Subcutaneous abdominal adipose tissue (tissue), 5 donors: ENCODE results near the gene NKAIN2.

Experiments
- H3K27ac ChIP-seq: one replicate; pipeline ENCODE4 v1.7.0; 2013; ENCODE audit warnings: low read depth, mild to moderate bottlenecking, inconsistent platforms, low read length, moderate library complexity
- H3K27me3 ChIP-seq, 5 donors: one replicate each; pipeline ENCODE4 v1.7.0; 2013; ENCODE audit warnings: low read length in 5 of 5, inconsistent platforms in 1 of 5; ENCODE audit not compliant: control insufficient read depth in 5 of 5, insufficient read depth in 4 of 5
- H3K36me3 ChIP-seq, 5 donors: one replicate each; pipeline ENCODE4 v1.7.0; 2013; ENCODE audit warnings: low read length in 5 of 5; ENCODE audit not compliant: control insufficient read depth in 5 of 5, insufficient read depth in 5 of 5
- H3K4me1 ChIP-seq, 5 donors: one replicate each; pipeline ENCODE4 v1.7.0; 2013; ENCODE audit warnings: low read length in 5 of 5, mild to moderate bottlenecking in 3 of 5, moderate library complexity in 1 of 5; ENCODE audit not compliant: control insufficient read depth in 5 of 5, insufficient read depth in 5 of 5
- H3K4me3 ChIP-seq, 5 donors: one replicate each; pipeline ENCODE4 v1.7.0; 2013; ENCODE audit warnings: low read length in 5 of 5, low read depth in 1 of 5
- H3K9ac ChIP-seq, 5 donors: one replicate each; pipeline ENCODE4 v1.7.0; 2013; ENCODE audit warnings: low read length in 5 of 5, mild to moderate bottlenecking in 4 of 5, moderate library complexity in 3 of 5
- H3K9me3 ChIP-seq, 5 donors: one replicate each; pipeline ENCODE4 v1.7.0; 2013; ENCODE audit warnings: low read length in 5 of 5; ENCODE audit not compliant: control insufficient read depth in 5 of 5
- donor health status: healthy.
- donor health status: healthy.
- donor health status: healthy.
- donor health status: healthy.
- donor health status: healthy.

NKAIN2 gene

DNA sequence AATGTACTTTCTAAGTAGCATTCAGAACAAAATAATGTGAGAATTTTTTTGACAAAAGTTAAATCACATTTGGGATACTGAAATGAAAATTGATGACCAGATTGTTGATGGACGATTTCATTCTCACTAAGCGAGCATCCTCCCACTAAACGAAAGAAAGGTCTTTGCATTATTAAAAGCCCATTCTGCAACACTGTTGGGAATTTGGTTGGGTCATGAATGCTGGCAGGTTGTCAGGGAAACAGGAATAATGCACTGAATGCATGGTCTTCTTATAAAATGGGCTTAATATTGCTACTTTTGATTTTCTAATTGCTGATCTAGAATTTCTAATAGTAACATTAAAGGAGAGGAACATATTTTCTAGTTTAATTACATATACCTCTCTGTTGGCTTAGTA lies 229.8 kb downstream of the NKAIN2 start:
- H3K27ac ChIP-seq, result no peak overlapping the region
- no peaks in the 10 kb centered on the region for H3K36me3 ChIP-seq
- no peaks in the 10 kb centered on the region for H3K9me3 ChIP-seq
- no peak overlapping the region for H3K4me3 ChIP-seq
- H3K9ac ChIP-seq, result no peak overlapping the region
- no peaks in the 10 kb centered on the region for H3K27me3 ChIP-seq
- H3K4me1 ChIP-seq, result no peaks in the 10 kb centered on the region

DNA sequence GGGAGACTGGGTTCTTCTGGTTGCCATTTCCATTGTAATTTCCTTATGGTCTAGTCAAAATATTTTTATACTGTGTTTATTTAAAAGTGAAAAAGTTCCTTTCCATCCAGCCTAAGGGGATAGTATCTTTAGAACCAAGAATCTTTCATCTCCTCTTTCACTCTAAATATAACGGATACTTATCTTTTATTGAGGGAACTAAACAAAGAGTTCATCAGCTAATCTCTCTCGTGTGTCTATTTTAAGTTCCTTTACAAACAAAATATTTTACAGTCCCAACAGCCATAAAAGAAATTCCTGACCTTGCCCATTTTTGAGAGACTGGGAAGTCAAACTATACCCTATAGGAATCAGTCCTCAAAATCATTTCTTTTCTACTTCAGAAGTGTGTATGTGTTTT lies 232.7 kb downstream of the NKAIN2 start:
- Histone ChIP-seq H3K9me3 (no peaks in the 10 kb centered on the region), H3K27ac (no peak overlapping the region), H3K36me3 (no peaks in the 10 kb centered on the region), H3K4me3 (no peak overlapping the region), H3K27me3 (no peaks in the 10 kb centered on the region), H3K4me1 (no peaks in the 10 kb centered on the region), H3K9ac (no peak overlapping the region)

DNA sequence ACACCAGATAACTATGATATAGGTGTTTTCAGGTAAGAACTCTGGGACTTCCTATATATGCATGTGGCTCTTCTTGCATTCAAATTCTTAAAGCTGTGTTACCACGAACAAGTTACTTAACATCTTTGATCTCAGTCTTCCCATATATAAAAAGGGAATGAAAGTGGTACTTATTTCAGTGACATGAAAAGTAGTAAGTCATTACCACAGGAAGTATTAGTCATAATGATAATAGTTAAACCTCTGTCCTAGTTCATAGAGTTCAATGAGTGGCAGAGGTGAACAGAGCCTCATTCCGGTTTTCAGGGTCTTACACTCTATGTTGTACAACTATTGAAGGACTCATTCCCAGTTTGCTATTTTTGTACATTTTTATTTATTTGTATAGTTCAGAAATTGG lies 237.0 kb downstream of the NKAIN2 start:
- Histone ChIP-seq H3K4me1 (no peaks in the 10 kb centered on the region), H3K4me3 (no peak overlapping the region), H3K9ac (no peak overlapping the region), H3K9me3 (no peaks in the 10 kb centered on the region), H3K36me3 (no peaks in the 10 kb centered on the region), H3K27ac (no peak overlapping the region), H3K27me3 (no peaks in the 10 kb centered on the region)

DNA sequence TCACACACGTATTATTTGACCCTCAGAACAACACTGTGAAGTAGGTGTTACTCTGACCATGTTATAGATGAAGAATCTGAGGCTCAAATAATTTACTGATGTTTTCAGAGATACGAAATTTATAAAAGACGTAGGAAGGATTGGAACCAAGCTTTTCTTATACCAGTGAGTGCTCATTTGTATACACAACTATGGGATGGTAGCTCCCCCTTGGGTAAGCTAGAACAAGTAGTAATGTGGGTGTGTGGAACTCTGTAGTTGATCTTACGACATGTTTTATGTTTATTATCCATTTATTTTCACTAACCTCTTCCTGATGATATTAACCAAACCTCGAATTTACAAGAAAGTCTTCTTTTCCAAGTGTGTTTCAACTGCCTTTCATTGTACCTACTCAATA lies 248.5 kb downstream of the NKAIN2 start:
- Histone ChIP-seq H3K9ac (no peak overlapping the region), H3K27ac (no peak overlapping the region), H3K4me3 (no peak overlapping the region), H3K9me3 (no peaks in the 10 kb centered on the region), H3K36me3 (no peaks in the 10 kb centered on the region), H3K4me1 (no peaks in the 10 kb centered on the region), H3K27me3 (no peaks in the 10 kb centered on the region)

DNA sequence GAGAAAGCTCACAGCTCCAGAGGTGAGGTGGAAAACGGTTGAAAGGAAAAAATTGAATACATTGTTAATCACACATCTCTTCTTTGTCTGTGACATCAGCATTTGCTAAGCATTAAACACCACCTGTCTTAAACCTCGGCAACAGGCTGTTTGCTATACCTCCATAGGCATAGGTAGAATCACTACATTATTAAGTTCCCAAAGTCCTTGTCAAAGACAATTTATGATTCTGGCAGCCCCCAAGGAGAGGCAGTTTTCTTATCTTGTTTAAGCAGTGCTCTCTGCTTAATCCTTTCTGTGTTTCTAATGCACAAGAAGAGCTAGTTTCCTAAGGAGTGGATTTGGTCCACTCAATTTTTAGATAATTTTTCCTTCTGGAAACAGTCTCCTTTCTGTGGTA lies 249.7 kb downstream of the NKAIN2 start:
- no peak overlapping the region for H3K27ac ChIP-seq
- no peak overlapping the region for H3K4me3 ChIP-seq
- H3K27me3 ChIP-seq, result no peaks in the 10 kb centered on the region
- H3K4me1 ChIP-seq, result no peaks in the 10 kb centered on the region
- H3K9me3 ChIP-seq, result no peaks in the 10 kb centered on the region
- no peak overlapping the region for H3K9ac ChIP-seq
- H3K36me3 ChIP-seq, result no peaks in the 10 kb centered on the region

DNA sequence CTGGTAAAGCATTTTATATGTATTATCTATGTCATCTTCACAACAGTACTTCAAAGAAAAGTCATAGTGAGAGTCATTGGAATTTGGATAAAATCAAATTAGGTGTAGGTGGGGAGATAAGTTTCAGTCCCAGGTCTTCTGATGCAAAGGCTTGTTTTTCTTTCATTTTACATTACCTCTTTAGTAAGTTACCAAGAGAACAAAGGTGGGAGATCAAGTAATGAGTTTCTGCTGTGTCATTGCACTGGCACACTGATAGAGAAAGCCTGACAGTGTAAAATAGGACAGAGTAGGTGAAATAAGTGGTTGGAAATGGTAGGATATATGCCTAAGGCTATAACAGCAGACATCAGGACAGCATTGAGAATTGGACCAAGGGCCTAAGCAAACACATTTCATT lies 250.4 kb downstream of the NKAIN2 start:
- no peaks in the 10 kb centered on the region for H3K9me3 ChIP-seq
- no peaks in the 10 kb centered on the region for H3K27me3 ChIP-seq
- H3K9ac ChIP-seq, result no peak overlapping the region
- H3K4me1 ChIP-seq, result no peaks in the 10 kb centered on the region
- H3K4me3 ChIP-seq, result no peak overlapping the region
- no peaks in the 10 kb centered on the region for H3K36me3 ChIP-seq
- no peak overlapping the region for H3K27ac ChIP-seq

DNA sequence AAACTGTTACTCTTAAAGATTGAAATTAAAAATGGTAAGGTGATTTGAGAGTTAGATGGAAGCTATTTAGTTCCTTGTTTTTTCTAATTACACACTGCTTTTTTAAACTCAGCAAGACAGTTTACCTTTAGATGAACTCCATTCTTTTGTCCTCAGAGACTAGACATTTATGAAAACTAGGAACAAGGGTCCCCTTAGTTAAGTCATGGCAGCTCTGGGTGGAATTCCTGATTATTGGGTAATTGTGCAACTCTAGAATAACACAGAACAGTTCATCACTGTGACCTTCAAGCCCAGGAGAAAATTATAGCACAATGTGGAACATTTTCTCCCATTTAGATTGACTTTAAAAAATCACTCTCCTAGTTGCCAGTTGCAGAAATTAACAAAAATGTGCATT lies 251.7 kb downstream of the NKAIN2 start:
- Histone ChIP-seq H3K4me3 (no peak overlapping the region), H3K4me1 (no peaks in the 10 kb centered on the region), H3K27me3 (no peaks in the 10 kb centered on the region), H3K27ac (no peak overlapping the region), H3K9me3 (no peaks in the 10 kb centered on the region), H3K9ac (no peak overlapping the region), H3K36me3 (no peaks in the 10 kb centered on the region)

DNA sequence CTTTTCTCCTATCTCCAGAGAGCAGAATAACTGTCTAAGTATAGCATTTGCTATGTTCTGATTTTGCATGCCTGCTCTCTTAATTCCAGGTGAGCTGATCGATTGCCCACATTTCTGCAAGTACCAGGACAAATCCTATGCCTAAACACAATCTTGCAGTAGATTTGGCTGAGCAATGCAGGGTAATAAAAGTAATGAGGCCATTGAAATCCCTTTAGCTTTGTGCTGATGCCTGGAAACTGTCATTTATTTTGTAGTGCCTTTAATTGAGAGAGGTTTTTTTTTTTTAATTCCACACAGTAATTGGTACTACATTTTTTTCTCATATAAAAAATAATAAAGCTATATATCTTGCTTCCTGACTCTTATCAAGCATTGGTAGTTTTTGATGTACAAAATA lies 252.3 kb downstream of the NKAIN2 start:
- Histone ChIP-seq H3K4me1 (no peaks in the 10 kb centered on the region), H3K9ac (no peak overlapping the region), H3K36me3 (no peaks in the 10 kb centered on the region), H3K27me3 (no peaks in the 10 kb centered on the region), H3K9me3 (no peaks in the 10 kb centered on the region), H3K4me3 (no peak overlapping the region), H3K27ac (no peak overlapping the region)

DNA sequence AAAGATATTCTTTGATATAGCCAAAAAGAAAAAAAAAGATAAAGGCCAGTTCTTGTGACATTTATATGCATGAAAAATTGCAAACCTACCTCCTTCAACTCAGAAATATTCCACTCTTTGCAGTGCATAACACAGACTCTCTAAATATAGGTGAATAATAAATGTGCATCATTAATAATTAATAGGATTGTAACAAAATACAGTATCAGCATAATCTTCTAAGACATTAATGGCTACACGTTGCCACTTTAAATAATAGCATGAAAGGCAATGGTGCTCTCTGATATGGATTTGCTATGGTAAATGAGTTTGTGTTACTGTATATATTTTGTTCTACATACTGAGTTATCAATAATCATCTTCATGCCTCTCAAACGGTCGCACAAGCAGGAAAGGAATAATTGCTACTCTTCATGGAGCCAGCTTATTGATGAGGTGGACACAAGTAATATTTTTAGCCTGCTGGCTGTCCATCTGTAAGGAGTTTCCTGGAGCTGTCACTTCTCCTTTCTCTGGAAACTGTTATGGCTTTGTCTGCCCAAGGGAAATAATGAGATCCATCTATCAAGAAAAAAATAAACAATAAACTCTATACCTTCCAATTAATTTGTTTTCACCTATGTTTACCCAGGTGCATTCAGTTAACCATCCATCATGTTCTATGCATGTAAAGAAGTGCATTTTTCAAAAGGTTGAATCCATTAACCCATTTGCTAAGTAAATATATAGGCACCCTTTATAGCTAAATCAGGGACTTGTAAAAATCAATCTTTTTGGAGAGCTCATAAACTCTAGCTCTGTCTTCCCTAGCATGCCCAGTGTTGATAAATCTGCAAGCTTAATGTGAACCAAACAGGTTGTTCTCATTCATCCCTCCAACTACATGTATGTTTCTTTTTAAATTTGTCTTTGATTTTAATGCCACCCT lies 253.0 kb downstream of the NKAIN2 start:
- Histone ChIP-seq H3K4me1 (no peaks in the 10 kb centered on the region), H3K27me3 (no peaks in the 10 kb centered on the region), H3K9ac (no peak overlapping the region)

DNA sequence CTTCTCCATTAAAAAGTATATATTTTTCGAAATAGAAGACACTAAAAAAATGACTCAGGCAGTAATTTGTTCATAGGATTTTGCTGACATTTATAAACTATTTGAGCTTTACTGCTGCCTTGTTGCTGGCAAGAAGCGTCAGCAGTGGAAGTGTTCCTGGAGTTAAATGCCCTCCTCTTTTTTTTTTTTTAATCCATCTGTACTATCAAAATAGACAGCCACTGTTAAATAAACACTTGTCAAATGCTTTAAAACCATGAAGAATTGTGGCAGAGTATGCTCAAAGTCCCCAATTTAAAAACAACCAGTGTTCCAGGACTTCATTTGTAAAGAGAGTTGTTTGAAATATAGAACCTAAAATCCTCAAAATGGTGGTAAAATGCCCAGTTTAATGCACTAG lies 253.8 kb downstream of the NKAIN2 start:
- Histone ChIP-seq H3K4me1 (no peaks in the 10 kb centered on the region), H3K27me3 (no peaks in the 10 kb centered on the region), H3K9ac (no peak overlapping the region), H3K27ac (no peak overlapping the region), H3K4me3 (no peak overlapping the region), H3K36me3 (no peaks in the 10 kb centered on the region), H3K9me3 (no peaks in the 10 kb centered on the region)

More for the DNA sequence above, 253.0 kb downstream of the NKAIN2 start:
- Histone ChIP-seq H3K36me3 (no peaks in the 10 kb centered on the region), H3K9me3 (no peaks in the 10 kb centered on the region), H3K4me3 (no peak overlapping the region), H3K27ac (no peak overlapping the region)
